Hepatocyte (in vitro differentiated cells): ENCODE data around the gene CDH11. TPM values are rescaled to one million over a fixed set of nuclear protein-coding genes. Genes with fewer than 3 reads are reported as not detected.

Experiments
- DNase-seq: peaks from one replicate; pipeline ENCODE4 v3.0.0-alpha.2; 2016; ENCODE audit warnings: low spot score
- H2AFZ ChIP-seq: fragments of 200-600 bp; sonication (generic); 2 replicates; pipeline ENCODE4 v1.6.0; 2016; ENCODE audit warnings: antibody characterized with exemption, mild to moderate bottlenecking
- H3K27ac ChIP-seq: fragments of 200-600 bp; sonication (generic); 2 replicates; pipeline ENCODE4 v1.5.1; 2016; ENCODE audit warnings: mild to moderate bottlenecking
- H3K27me3 ChIP-seq: fragments of 200-600 bp; sonication (generic); 2 replicates; pipeline ENCODE4 v1.6.1; 2016
- H3K36me3 ChIP-seq: fragments of 200-600 bp; sonication (generic); replicated peaks from 2 replicates; pipeline ENCODE4 v1.5.1; 2016; ENCODE audit warnings: low read depth; ENCODE audit not compliant: insufficient read depth
- H3K4me1 ChIP-seq: fragments of 200-600 bp; sonication (generic); 2 replicates; pipeline ENCODE4 v1.5.1; 2016; ENCODE audit warnings: mild to moderate bottlenecking, moderate library complexity; ENCODE audit not compliant: insufficient read depth
- H3K4me2 ChIP-seq: fragments of 200-600 bp; sonication (generic); 2 replicates; pipeline ENCODE4 v1.6.0; 2016
- H3K4me3 ChIP-seq: fragments of 200-600 bp; sonication (generic); 2 replicates; pipeline ENCODE4 v1.5.1; 2016; ENCODE audit warnings: mild to moderate bottlenecking
- H3K79me2 ChIP-seq: fragments of 200-600 bp; sonication (generic); 2 replicates; pipeline ENCODE4 v1.6.0; 2017; ENCODE audit warnings: mild to moderate bottlenecking
- H3K9me2 ChIP-seq: fragments of 200-600 bp; sonication (generic); replicated peaks from 2 replicates; pipeline ENCODE4 v1.6.0; 2017; ENCODE audit warnings: mild to moderate bottlenecking; ENCODE audit not compliant: insufficient read depth
- H3K9me3 ChIP-seq: fragments of 200-600 bp; sonication (generic); 2 replicates; pipeline ENCODE4 v1.5.1; 2016; ENCODE audit warnings: low read depth, mild to moderate bottlenecking
- H4K20me1 ChIP-seq: fragments of 200-600 bp; sonication (generic); 2 replicates; pipeline ENCODE4 v1.6.0; 2016; ENCODE audit warnings: mild to moderate bottlenecking; ENCODE audit not compliant: insufficient read depth, poor library complexity, severe bottlenecking
- EZH2 ChIP-seq: fragments of 200-600 bp; sonication (generic); IDR thresholded peaks from 2 replicates; pipeline ENCODE4 v1.6.1; 2016; ENCODE audit warnings: antibody characterized with exemption, mild to moderate bottlenecking, borderline replicate concordance
- EZH2phosphoT487 ChIP-seq: fragments of 200-600 bp; sonication (generic); IDR thresholded peaks from one replicate; pipeline ENCODE4 v1.6.1; 2018; ENCODE audit warnings: antibody characterized with exemption, mild to moderate bottlenecking, low read depth, moderate library complexity; ENCODE audit not compliant: unreplicated experiment, severe bottlenecking
- WGBS: methylation state at CpG from one replicate; pipeline ENCODE4 v1.1.6; 2016; ENCODE audit warnings: low lambda C conversion rate; ENCODE audit errors: missing lambda C conversion rate; 5-methylcytosine and 5-hydroxymethylcytosine counted together
- polyA plus RNA-seq: library from polyadenylated mRNA; unstranded; fragments of >200 nt; fragmentation: Nextera tagmentation; extraction: Ambion mirVana; gene quantifications from 2 replicates; pipeline ENCODE4 v1.2.1, GENCODE V29; 2016
- total RNA-seq: library from RNA; depleted of rRNA; stranded (reverse); fragments of >200 nt; gene quantifications from 2 replicates; pipeline ENCODE4 v1.2.3, GENCODE V29; 2014
- TF ChIP-seq, protein P1 (sequence below): fragments of 200-600 bp; sonication (generic); IDR thresholded peaks from 2 replicates; pipeline ENCODE4 v1.5.1; 2016; ENCODE audit warnings: antibody characterized with exemption, mild to moderate bottlenecking; ENCODE audit not compliant: poor library complexity

CDH11 gene
- total and polyA plus RNA-seq, 2 experiments from 2014 or later: 148 to 289 TPM

DNA sequence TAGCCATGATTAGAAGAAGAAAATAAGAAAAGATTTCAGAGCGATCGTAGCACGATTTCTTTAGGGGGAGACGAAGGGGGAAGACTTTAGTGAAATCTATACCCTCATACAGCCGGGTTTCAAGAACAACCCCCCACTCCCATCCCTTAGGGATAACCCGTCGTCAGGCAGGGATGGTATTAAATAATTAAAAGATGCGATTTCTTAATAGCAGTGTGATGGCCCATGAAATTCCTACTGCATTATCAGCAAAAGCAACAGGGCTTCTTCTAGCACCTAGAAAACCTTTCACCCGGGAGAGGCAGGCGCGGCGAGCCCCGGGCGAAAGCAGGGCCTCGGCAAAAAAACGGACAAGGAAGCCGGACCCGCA is 1.4 kb downstream of the CDH11 start:
- Histone ChIP-seq H3K9me2 (no peaks in the 10 kb centered on the region), H3K4me1 (peaks cover 27% of the 10 kb centered on the region), H3K36me3 (no peaks in the 10 kb centered on the region), H3K9me3 (no peaks in the 10 kb centered on the region), H3K4me2 (peak overlapping the region; percentile 89), H3K27me3 (peaks cover 9% of the 10 kb centered on the region), H4K20me1 (peaks cover 31% of the 10 kb centered on the region), H3K4me3 (peak overlapping the region; percentile 76), H2AFZ (peak overlapping the region; percentile 33), H3K27ac (peak overlapping the region; percentile 99), H3K79me2 (peaks cover 71% of the 10 kb centered on the region)
- no peak for DNase-seq
- 5% methylated on average over 18 of the region's 18 CpGs for WGBS
- TF ChIP-seq EZH2phosphoT487 (no peak), EZH2 (no peak)
- TF ChIP-seq, protein P1, sequence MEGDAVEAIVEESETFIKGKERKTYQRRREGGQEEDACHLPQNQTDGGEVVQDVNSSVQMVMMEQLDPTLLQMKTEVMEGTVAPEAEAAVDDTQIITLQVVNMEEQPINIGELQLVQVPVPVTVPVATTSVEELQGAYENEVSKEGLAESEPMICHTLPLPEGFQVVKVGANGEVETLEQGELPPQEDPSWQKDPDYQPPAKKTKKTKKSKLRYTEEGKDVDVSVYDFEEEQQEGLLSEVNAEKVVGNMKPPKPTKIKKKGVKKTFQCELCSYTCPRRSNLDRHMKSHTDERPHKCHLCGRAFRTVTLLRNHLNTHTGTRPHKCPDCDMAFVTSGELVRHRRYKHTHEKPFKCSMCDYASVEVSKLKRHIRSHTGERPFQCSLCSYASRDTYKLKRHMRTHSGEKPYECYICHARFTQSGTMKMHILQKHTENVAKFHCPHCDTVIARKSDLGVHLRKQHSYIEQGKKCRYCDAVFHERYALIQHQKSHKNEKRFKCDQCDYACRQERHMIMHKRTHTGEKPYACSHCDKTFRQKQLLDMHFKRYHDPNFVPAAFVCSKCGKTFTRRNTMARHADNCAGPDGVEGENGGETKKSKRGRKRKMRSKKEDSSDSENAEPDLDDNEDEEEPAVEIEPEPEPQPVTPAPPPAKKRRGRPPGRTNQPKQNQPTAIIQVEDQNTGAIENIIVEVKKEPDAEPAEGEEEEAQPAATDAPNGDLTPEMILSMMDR: no peak

DNA sequence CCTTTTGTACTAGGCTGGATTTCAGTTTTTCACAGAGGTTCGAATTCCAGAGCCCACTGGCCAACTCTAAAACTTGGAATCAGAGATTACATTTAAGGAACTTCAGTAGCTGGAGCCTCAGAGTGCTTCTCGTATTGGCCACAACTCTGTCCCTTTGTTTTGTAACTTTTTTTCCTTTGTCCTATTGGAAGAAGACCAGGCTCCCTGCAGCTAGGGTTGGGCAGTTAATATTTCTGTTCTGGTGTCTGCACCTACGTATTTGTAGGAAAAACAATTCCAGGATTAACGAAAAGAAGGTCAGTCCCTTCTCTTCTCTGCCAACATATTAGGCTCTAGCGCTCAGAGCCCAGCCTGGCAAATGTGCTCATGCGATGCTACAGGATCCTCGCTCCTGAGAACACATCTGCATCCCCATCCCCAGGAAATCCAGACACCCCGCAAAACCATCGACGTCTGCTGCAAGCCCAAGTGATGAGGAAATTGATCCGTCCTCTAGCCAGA is 1.9 kb downstream of the CDH11 start:
- WGBS: 19% methylated on average over 11 of the region's 11 CpGs
- TF ChIP-seq EZH2: no peak
- TF ChIP-seq, protein P1: no peak
- TF ChIP-seq EZH2phosphoT487: no peak
- H3K79me2 ChIP-seq: peaks cover 76% of the 10 kb centered on the region
- peak; percentile 20 for DNase-seq
- no peaks in the 10 kb centered on the region for H3K9me3 ChIP-seq
- peaks cover 9% of the 10 kb centered on the region for H3K27me3 ChIP-seq
- H4K20me1 ChIP-seq: peaks cover 35% of the 10 kb centered on the region
- H3K27ac ChIP-seq: peak overlapping the region; percentile 99
- H3K4me1 ChIP-seq: peaks cover 30% of the 10 kb centered on the region
- peak overlapping the region; percentile 76 for H3K4me3 ChIP-seq
- H2AFZ ChIP-seq: no peak overlapping the region
- no peaks in the 10 kb centered on the region for H3K36me3 ChIP-seq
- no peaks in the 10 kb centered on the region for H3K9me2 ChIP-seq
- H3K4me2 ChIP-seq: peak overlapping the region; percentile 89

GRCh38 chr16:65119435-65119834 is 2.4 kb downstream of the CDH11 start:
- H3K36me3 ChIP-seq: no peaks in the 10 kb centered on the region
- DNase-seq: no peak
- peaks cover 29% of the 10 kb centered on the region for H3K4me1 ChIP-seq
- no peak overlapping the region for H2AFZ ChIP-seq
- H3K79me2 ChIP-seq: peaks cover 78% of the 10 kb centered on the region
- H3K27ac ChIP-seq: peak overlapping the region; percentile 99
- H3K9me2 ChIP-seq: no peaks in the 10 kb centered on the region
- peaks cover 9% of the 10 kb centered on the region for H3K27me3 ChIP-seq
- no peaks in the 10 kb centered on the region for H3K9me3 ChIP-seq
- TF ChIP-seq EZH2phosphoT487 (no peak), EZH2 (no peak)
- TF ChIP-seq, protein P1: no peak
- peak overlapping the region; percentile 89 for H3K4me2 ChIP-seq
- 28% methylated on average over 2 of the region's 2 CpGs for WGBS
- H4K20me1 ChIP-seq: peaks cover 41% of the 10 kb centered on the region
- peak overlapping the region; percentile 76 for H3K4me3 ChIP-seq
